ENCODE data around the gene POLE. TPM values are rescaled to one million over a fixed set of nuclear protein-coding genes. Genes with fewer than 3 reads are reported as not detected.

The POLE gene
- total RNA-seq, 1 experiment from 2014 or later: 147 TPM

DNA sequence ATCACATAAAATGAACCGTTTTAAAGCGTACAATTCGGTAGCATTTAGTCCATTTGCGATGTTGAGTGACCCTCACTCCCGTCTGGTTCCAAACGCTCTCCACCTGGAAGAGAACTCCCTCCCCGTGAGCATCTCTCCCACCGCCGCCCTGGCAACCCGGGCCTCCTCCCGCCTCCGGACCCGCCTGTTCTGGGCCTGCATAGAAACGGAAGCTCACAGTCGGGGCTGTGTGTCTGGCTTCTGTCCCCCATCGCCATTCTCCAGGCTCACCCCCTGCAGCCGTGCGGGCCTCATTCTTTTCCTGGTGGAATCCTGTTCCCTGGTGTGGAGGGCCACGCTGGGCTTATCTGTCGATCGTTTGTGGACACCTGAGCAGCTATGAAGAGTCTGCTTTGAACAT, 94.1 kb downstream of the POLE start:
- H3K23ac ChIP-seq (ENCODE audit: insufficient read length, low read depth, low read length): no peak overlapping the region
- no peak overlapping the region for H3K27ac ChIP-seq (ENCODE audit: insufficient read length, low read depth, low read length)
- no peak overlapping the region for H4K8ac ChIP-seq (replicated peaks; ENCODE audit: insufficient read length, low read depth, low read length)
- H4K20me1 ChIP-seq (ENCODE audit: control insufficient read depth, insufficient read depth, insufficient read length): no peaks in the 10 kb centered on the region
- H3K18ac ChIP-seq (ENCODE audit: insufficient read length, low read depth, low read length): no peak overlapping the region
- H2BK5ac ChIP-seq (ENCODE audit: insufficient read length, low read length): no peak overlapping the region
- no peak overlapping the region for H2BK20ac ChIP-seq (ENCODE audit: low read depth, low read length, poor library complexity, severe bottlenecking)
- H3K4me1 ChIP-seq (ENCODE audit: insufficient read depth, low read length): no peaks in the 10 kb centered on the region
- H2BK12ac ChIP-seq (ENCODE audit: insufficient read length, low read depth, low read length): no peak overlapping the region
- no peaks in the 10 kb centered on the region for H3K79me2 ChIP-seq (ENCODE audit: insufficient read depth, low read length)
- Mint-ChIP-seq H3K4me1 (peaks cover 3 to 13% of the 10 kb centered on the region in 2 experiments; a peak in 3 of 4 replicates), H3K4me3 (no peak overlapping the region), H3K9me3 (peaks cover 0 to 6% of the 10 kb centered on the region in 2 experiments; a peak in 2 of 5 replicates), H3K36me3 (ENCODE audit: insufficient read depth in 1 of 3, low read depth in 3 of 3) (no peaks in the 10 kb centered on the region; a peak in 1 of 7 replicates), H3K27ac (no peak overlapping the region), H3K27me3 (ENCODE audit: low read depth) (peaks cover 96% of the 10 kb centered on the region)
- no peak overlapping the region for H4K5ac ChIP-seq (ENCODE audit: insufficient read length, low read depth, low read length)
- WGBS (ENCODE audit: extremely low coverage, insufficient read length, low lambda C conversion rate): no CpG with 5 or more reads among the region's 21 CpGs
- H2BK120ac ChIP-seq (ENCODE audit: low read depth, low read length, poor library complexity, severe bottlenecking): no peak overlapping the region
- no peak for DNase-seq
- no peak overlapping the region for H3K9ac ChIP-seq (ENCODE audit: extremely low read depth, insufficient read length, low read length)
- H2AK5ac ChIP-seq (ENCODE audit: insufficient read length, low read length): no peak overlapping the region
- no peak overlapping the region for H4K91ac ChIP-seq (ENCODE audit: insufficient read length, low read depth, low read length)
- H3K23me2 ChIP-seq (ENCODE audit: insufficient read length, low read depth, low read length, poor library complexity, severe bottlenecking): no peaks in the 10 kb centered on the region
- no peaks in the 10 kb centered on the region for H3K9me3 ChIP-seq (ENCODE audit: control insufficient read depth, low read depth, low read length)
- no peak overlapping the region for H3K56ac ChIP-seq (ENCODE audit: insufficient read length, low read depth, low read length)
- H2BK15ac ChIP-seq (ENCODE audit: low read depth, low read length): no peak overlapping the region
- no peak overlapping the region for H2AFZ ChIP-seq (ENCODE audit: low read length)
- no peak overlapping the region; the same call in 1 of the 2 replicates for H3K14ac ChIP-seq (ENCODE audit: insufficient read depth, low read length)
- H3K4ac ChIP-seq (ENCODE audit: low read depth, low read length): no peak overlapping the region
- no peak overlapping the region for H3T11ph ChIP-seq (ENCODE audit: low read length)
- H3K4me2 ChIP-seq (ENCODE audit: insufficient read depth, insufficient read length, low read length): no peak overlapping the region
- no peaks in the 10 kb centered on the region for H3K79me1 ChIP-seq (ENCODE audit: insufficient read depth, low read depth, low read length, poor library complexity, severe bottlenecking)
- TF ChIP-seq, protein P1, sequence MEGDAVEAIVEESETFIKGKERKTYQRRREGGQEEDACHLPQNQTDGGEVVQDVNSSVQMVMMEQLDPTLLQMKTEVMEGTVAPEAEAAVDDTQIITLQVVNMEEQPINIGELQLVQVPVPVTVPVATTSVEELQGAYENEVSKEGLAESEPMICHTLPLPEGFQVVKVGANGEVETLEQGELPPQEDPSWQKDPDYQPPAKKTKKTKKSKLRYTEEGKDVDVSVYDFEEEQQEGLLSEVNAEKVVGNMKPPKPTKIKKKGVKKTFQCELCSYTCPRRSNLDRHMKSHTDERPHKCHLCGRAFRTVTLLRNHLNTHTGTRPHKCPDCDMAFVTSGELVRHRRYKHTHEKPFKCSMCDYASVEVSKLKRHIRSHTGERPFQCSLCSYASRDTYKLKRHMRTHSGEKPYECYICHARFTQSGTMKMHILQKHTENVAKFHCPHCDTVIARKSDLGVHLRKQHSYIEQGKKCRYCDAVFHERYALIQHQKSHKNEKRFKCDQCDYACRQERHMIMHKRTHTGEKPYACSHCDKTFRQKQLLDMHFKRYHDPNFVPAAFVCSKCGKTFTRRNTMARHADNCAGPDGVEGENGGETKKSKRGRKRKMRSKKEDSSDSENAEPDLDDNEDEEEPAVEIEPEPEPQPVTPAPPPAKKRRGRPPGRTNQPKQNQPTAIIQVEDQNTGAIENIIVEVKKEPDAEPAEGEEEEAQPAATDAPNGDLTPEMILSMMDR (conservative IDR thresholded peaks at IDR 0.05): no peak
- peaks cover 31% of the 10 kb centered on the region; the same call in 1 of the 2 replicates for H3K27me3 ChIP-seq (ENCODE audit: insufficient read depth, low read length)

Data from H9 (cell line).